Endothelial cell of umbilical vein (primary cell): Measurements from ENCODE around the gene ARHGAP42. TPM values are rescaled to one million over a fixed set of nuclear protein-coding genes. Genes with fewer than 3 reads are reported as not detected.

Source experiments
- BruUV-seq: library from RNA; stranded (reverse); fragments of 400-500 nt; replicated peaks from 2 replicates; lab custom pipeline; 2021; lab: Mats Ljungman, UMichigan
- CTCF ChIA-PET: fragments of 300-600, 350-600 bp; sonication (Branson Sonifier 250); formaldehyde crosslinking; loops from one replicate; lab custom pipeline; 2021; ENCODE audit warnings: antibody characterized with exemption, inconsistent platforms; lab: Charles Lee
- POLR2A ChIA-PET: fragments of 300-600, 350-600 bp; sonication (Branson Sonifier 250); formaldehyde crosslinking; loops from one replicate; lab custom pipeline; 2021; ENCODE audit warnings: antibody characterized with exemption, inconsistent platforms; lab: Charles Lee
- DNase-seq: peaks from one replicate; pipeline ENCODE4 v3.0.0-alpha.2; 2011; ENCODE audit warnings: low read depth, low spot score
- FAIRE-seq: peaks from 2 replicates; lab custom pipeline; 2011; peaks lifted over from hg19 to GRCh38; lab: Jason Lieb, UNC
- H2AFZ ChIP-seq: 2 replicates; pipeline ENCODE4 v1.6.0; 2012; ENCODE audit warnings: low read depth, low read length, control low read depth, inconsistent platforms
- H3K27ac ChIP-seq: 2 replicates; pipeline ENCODE4 v1.5.1; 2011; ENCODE audit warnings: low read depth, mild to moderate bottlenecking, control low read depth, low read length, moderate library complexity; ENCODE audit not compliant: insufficient read depth
- H3K27me3 ChIP-seq, 2 experiments: 2 replicates each; pipeline versions ENCODE4 v1.6.0 to v1.6.1; 2011; ENCODE audit warnings: low read length in 2 of 2, mixed read lengths in 1 of 2; ENCODE audit not compliant: control insufficient read depth in 2 of 2, insufficient read depth in 2 of 2
- H3K36me3 ChIP-seq, 2 experiments: 2 replicates in 1 of 2; 3 replicates in 1 of 2; pipeline ENCODE4 v1.5.1; 2011; ENCODE audit warnings: low read length in 2 of 2, mild to moderate bottlenecking in 1 of 2, moderate library complexity in 1 of 2; ENCODE audit not compliant: control insufficient read depth in 2 of 2, insufficient read depth in 2 of 2; ENCODE audit errors: extremely low read depth in 1 of 2
- H3K4me1 ChIP-seq: 3 replicates; pipeline ENCODE4 v1.5.1; 2011; ENCODE audit warnings: mild to moderate bottlenecking, low read length; ENCODE audit not compliant: control insufficient read depth, insufficient read depth; ENCODE audit errors: extremely low read depth
- H3K4me2 ChIP-seq: 2 replicates; pipeline ENCODE4 v1.6.1; 2011; ENCODE audit warnings: low read length, control low read depth, mixed read lengths; ENCODE audit not compliant: insufficient read depth
- H3K4me3 ChIP-seq, 3 experiments: fragments of 200-600 bp in 1 of 3; sonication (generic), shearing (Covaris generic) in 1 of 3; replicated peaks in 1 of 3; 2 replicates each; pipeline ENCODE4 v1.5.1; 2011 to 2016; ENCODE audit warnings: control low read depth in 3 of 3, low read length in 3 of 3, mild to moderate bottlenecking in 2 of 3, inconsistent platforms in 1 of 3, low read depth in 1 of 3, moderate library complexity in 1 of 3; ENCODE audit not compliant: insufficient read depth in 1 of 3
- H3K79me2 ChIP-seq: 2 replicates; pipeline ENCODE4 v1.6.0; 2012; ENCODE audit warnings: low read length, inconsistent platforms; ENCODE audit not compliant: control insufficient read depth, insufficient read depth
- H3K9ac ChIP-seq: replicated peaks from 2 replicates; pipeline ENCODE3; 2011; ENCODE audit warnings: low read length, control low read depth; ENCODE audit not compliant: insufficient read depth; ENCODE audit errors: extremely low read depth
- H3K9me1 ChIP-seq: replicated peaks from 3 replicates; pipeline ENCODE4 v1.6.0; 2011; ENCODE audit warnings: mild to moderate bottlenecking, low read length; ENCODE audit not compliant: control insufficient read depth, insufficient read depth; ENCODE audit errors: extremely low read depth
- H3K9me3 ChIP-seq: replicated peaks from 2 replicates; pipeline ENCODE4 v1.5.1; 2012; ENCODE audit warnings: low read length, inconsistent platforms; ENCODE audit not compliant: control insufficient read depth, insufficient read depth
- H4K20me1 ChIP-seq: replicated peaks from 2 replicates; pipeline ENCODE3; 2011; ENCODE audit warnings: mild to moderate bottlenecking, low read length; ENCODE audit not compliant: control insufficient read depth, insufficient read depth; ENCODE audit errors: extremely low read depth
- CTCF ChIP-seq, 2 donors: IDR thresholded peaks; 1 replicate in 1 of 2; 2 replicates in 1 of 2; pipeline ENCODE4 v1.5.1; 2011; ENCODE audit warnings: low read length in 2 of 2, mild to moderate bottlenecking in 2 of 2, moderate library complexity in 2 of 2, control low read depth in 1 of 2, inconsistent platforms in 1 of 2, low read depth in 1 of 2; ENCODE audit not compliant: insufficient read depth in 1 of 2; ENCODE audit errors: extremely low read depth in 1 of 2
- EZH2 ChIP-seq: IDR thresholded peaks from 2 replicates; pipeline ENCODE4 v1.6.1; 2012; ENCODE audit warnings: borderline replicate concordance, low read depth, mild to moderate bottlenecking, moderate library complexity, low read length, inconsistent platforms; ENCODE audit not compliant: severe bottlenecking
- FOS ChIP-seq: IDR thresholded peaks from 2 replicates; pipeline ENCODE4 v1.6.1; 2011; ENCODE audit warnings: mild to moderate bottlenecking, low read length, moderate library complexity, borderline replicate concordance; ENCODE audit not compliant: insufficient read depth
- GATA2 ChIP-seq: IDR thresholded peaks from 2 replicates; pipeline ENCODE4 v1.7.0; 2011; ENCODE audit warnings: low read depth, mild to moderate bottlenecking, moderate library complexity, mixed read lengths, low read length; ENCODE audit not compliant: insufficient read length, insufficient read depth
- JUN ChIP-seq: IDR thresholded peaks from 2 replicates; pipeline ENCODE4 v1.6.1; 2011; ENCODE audit warnings: borderline replicate concordance, low read depth; ENCODE audit not compliant: insufficient read length, insufficient read depth
- MAX ChIP-seq: IDR thresholded peaks from 2 replicates; pipeline ENCODE4 v1.6.1; 2011; ENCODE audit not compliant: insufficient read depth, insufficient read length
- MYC ChIP-seq: IDR thresholded peaks from one replicate; pipeline ENCODE4 v1.6.1; 2011; ENCODE audit warnings: mild to moderate bottlenecking, low read depth, low read length
- POLR2A ChIP-seq: IDR thresholded peaks from 2 replicates; pipeline ENCODE4 v1.6.1; 2012; ENCODE audit warnings: low read depth, mild to moderate bottlenecking, control low read depth, low read length
- POLR2AphosphoS5 ChIP-seq: IDR thresholded peaks from 2 replicates; pipeline ENCODE4 v1.6.1; 2012; ENCODE audit warnings: low read depth, mild to moderate bottlenecking, control low read depth, low read length, moderate library complexity; ENCODE audit not compliant: insufficient read depth
- dilution Hi-C: fragments of 300-500 bp; cut with MboI; formaldehyde crosslinking; loops from one replicate; pipeline ENCODE4 v1.15.0; 2019; ENCODE audit warnings: low sequenced_read_pairs; ENCODE audit not compliant: extremely low pct_ligation_motif_present
- intact Hi-C: fragments of 100-400 bp; cut with micrococcal nuclease; formaldehyde crosslinking; loops from one replicate; pipeline ENCODE4 v1.10.0; 2022
- polyA plus RNA-seq, 4 experiments: library from polyadenylated mRNA; depleted of rRNA in 3 of 4; stranded (reverse) in 3 of 4; unstranded in 1 of 4; fragments of >200 nt; gene quantifications; 2 replicates each; pipeline versions ENCODE4 v1.2.1 to v1.2.3, GENCODE V29; 2011 to 2012; ENCODE audit warnings: missing spikeins in 1 of 4
- total RNA-seq: library from RNA; stranded (reverse); gene quantifications from 2 replicates; pipeline ENCODE4 v1.2.3, GENCODE V29; 2021

The ARHGAP42 gene
- total and polyA plus RNA-seq, 2 donors (not counting 3 experiments of a cell fraction or from before 2014, with no cell fraction given), result 1.8 to 2.4 TPM

DNA sequence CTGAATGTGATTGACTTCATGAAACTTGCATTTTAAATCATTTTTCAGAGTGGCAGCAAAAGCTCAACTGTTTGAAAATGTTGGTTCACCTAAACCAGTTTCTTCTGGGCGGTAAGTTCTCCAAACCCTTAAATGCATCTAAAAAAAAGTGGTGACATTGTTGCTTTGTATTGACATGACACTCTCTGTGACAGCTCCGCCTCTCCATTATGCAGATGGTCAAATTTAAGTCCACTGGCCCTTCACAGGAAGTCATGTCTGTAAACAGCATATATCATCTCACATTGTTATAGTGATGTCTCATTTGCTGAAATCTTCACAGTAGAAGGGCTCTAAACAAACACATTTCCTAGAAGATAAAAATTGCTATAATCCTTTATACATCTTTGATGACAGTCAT is 291.9 kb downstream of the ARHGAP42 start:
- Histone ChIP-seq H3K27ac (no peak overlapping the region), H3K79me2 (no peaks in the 10 kb centered on the region), H3K4me1 (no peaks in the 10 kb centered on the region), H3K9me1 (no peaks in the 10 kb centered on the region), H3K9ac (no peak overlapping the region), H3K4me2 (no peak overlapping the region), H2AFZ (no peak overlapping the region), H3K36me3 (no peaks in the 10 kb centered on the region), H4K20me1 (no peaks in the 10 kb centered on the region), H3K4me3 (no peak overlapping the region), H3K9me3 (no peaks in the 10 kb centered on the region), H3K27me3 (no peaks in the 10 kb centered on the region)
- TF ChIP-seq MYC (no peak), GATA2 (no peak), MAX (no peak), CTCF (IDR thresholded peaks at IDR 0.05; ENCODE audit: extremely low read depth in 1 of 2, insufficient read depth in 1 of 2, low read depth in 1 of 2, low read length in 2 of 2) (no peak), FOS (no peak), POLR2AphosphoS5 (no peak), POLR2A (no peak), JUN (no peak), EZH2 (no peak)
- ChIA-PET POLR2A (no interaction called here), CTCF (interaction anchor here (1.0 kb wide), 1 partner anchor 10 kb away, joined by 3 read pairs; no protein-coding TSS in a partner anchor)
- no TSS peak for BruUV-seq
- no peak for FAIRE-seq
- DNase-seq, result no peak
- dilution Hi-C loops (no loop called here), intact Hi-C loops (no loop called here)
